VCaP (cell line): Measurements from ENCODE around the gene ZNF300.

Source experiments
- H3K27ac ChIP-seq: fragments of 450-650 bp; 2 replicates; pipeline ENCODE4 v1.5.1; 2017
- CTCF ChIP-seq: fragments of 450-650 bp; conservative IDR thresholded peaks from 2 replicates; pipeline ENCODE4 v1.5.1; 2017; ENCODE audit warnings: mild to moderate bottlenecking, moderate library complexity

The ZNF300 gene

GRCh38 chr5:150904479-150905311 is at the start of gene ZNF300:
ZNF300 (minus strand) TSS chr5:150904980; CDS start chr5:150903155, 1,825 bp downstream.
- TF ChIP-seq CTCF: no peak
- H3K27ac ChIP-seq: peak within 1 kb of the TSS; percentile 93

- no peak for TF ChIP-seq CTCF
- H3K27ac ChIP-seq: no peak overlapping the region
These were observed 43.8 kb upstream of the ZNF300 start for GRCh38 chr5:150948539-150948938.

GRCh38 chr5:150946351-150946905 is 41.6 kb upstream of the ZNF300 start:
- H3K27ac ChIP-seq: peak overlapping the region; percentile 31; the same call in 1 of the 2 replicates
- TF ChIP-seq CTCF: no peak

GRCh38 chr5:150945947-150946346 is 41.2 kb upstream of the ZNF300 start:
- peak overlapping the region; percentile 31; the same call in 1 of the 2 replicates for H3K27ac ChIP-seq
- no peak for TF ChIP-seq CTCF

GRCh38 chr5:150945486-150945885 is 40.7 kb upstream of the ZNF300 start:
- TF ChIP-seq CTCF: no peak
- no peak overlapping the region for H3K27ac ChIP-seq

- no peak overlapping the region for H3K27ac ChIP-seq
These were observed 26.7 kb upstream of the ZNF300 start for GRCh38 chr5:150931368-150931965.

More at GRCh38 chr5:150931368-150931965, 26.7 kb upstream of the ZNF300 start:
- no peak for TF ChIP-seq CTCF
